ENCODE measurements around the gene PMF1.
"Not testable (repeated sequence)": the region's sequence is repeated elsewhere in the genome, so short reads cannot be mapped to it uniquely, and the experiment has no call there.

PMF1 gene

DNA sequence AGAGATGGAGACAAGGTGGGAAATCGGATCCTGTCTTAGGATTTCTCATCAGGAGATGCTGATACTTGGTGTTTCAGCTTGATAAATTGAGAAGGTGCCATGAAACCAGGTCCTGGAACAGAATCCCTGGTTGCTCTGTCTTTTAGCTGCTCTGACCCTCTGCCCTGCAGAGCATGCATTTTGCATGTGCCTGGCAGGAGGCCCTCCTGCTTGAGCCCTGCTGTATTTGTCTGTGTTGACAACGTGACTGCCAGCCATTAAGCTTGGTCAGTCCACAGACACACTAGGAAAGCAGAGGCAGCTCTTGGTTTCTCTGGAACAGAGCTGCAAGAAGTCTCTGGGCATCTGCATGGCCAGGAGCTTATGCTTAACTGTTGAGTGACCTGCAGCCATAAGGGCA, 16.4 kb upstream of the PMF1 start:
- no peak for DNase-seq (ENCODE audit: low read depth)

GRCh38 chr1:156198831-156199349, 13.9 kb upstream of the PMF1 start:
- DNase-seq (ENCODE audit: low read depth): no peak

DNA sequence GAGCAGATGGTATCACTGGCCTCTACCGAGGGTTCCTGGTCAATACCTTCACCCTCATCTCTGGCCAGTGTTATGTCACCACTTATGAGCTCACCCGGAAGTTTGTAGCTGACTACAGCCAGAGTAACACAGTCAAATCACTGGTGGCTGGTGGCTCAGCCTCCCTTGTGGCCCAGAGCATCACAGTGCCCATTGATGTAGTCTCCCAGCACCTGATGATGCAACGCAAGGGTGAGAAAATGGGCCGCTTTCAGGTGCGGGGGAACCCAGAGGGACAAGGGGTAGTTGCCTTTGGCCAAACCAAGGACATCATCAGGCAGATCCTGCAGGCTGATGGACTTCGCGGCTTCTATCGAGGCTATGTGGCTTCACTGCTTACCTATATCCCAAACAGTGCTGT, 12.8 kb upstream of the PMF1 start:
- no peak for DNase-seq (ENCODE audit: low read depth)

DNA sequence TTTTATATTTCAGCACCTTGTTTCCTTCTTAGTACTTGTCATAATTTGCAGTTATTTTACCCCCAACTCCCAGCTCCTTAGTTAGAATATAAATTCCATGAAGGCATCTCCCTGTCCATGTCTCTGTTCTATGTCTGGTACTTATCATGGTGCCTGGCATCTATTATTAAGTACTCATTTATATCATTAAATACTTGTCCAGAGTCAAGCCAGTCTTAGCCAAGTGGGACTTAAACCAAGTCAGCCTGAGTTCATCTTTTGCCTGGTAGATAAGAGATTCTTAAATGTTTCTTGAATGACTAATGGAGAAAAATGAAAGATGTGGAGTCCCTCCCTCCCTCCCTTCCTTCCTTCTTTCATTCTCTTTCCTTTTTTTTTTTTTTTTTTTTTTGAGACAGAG, 9.5 kb upstream of the PMF1 start:
- DNase-seq (ENCODE audit: low read depth): no peak

DNA sequence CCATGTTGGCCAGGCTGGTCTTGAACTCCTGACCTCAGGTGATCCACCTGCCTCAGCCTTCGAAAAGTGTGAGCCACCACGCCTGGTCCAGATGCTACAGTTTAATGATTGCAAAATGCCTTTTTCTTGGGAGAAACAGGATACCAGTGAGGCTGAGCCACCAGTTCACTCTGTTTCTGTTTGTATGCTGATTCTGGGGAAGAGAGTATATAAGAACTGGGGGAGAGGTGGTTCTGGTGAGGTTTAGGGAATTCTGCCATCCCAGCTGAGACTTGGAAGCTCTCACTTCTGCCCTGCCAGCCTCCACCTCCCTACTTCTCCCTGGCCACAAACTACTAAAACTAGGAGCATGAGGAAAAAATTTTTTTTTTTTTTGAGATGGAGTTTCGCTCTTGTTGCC, 8.1 kb upstream of the PMF1 start:
- DNase-seq (ENCODE audit: low read depth): no peak

DNA sequence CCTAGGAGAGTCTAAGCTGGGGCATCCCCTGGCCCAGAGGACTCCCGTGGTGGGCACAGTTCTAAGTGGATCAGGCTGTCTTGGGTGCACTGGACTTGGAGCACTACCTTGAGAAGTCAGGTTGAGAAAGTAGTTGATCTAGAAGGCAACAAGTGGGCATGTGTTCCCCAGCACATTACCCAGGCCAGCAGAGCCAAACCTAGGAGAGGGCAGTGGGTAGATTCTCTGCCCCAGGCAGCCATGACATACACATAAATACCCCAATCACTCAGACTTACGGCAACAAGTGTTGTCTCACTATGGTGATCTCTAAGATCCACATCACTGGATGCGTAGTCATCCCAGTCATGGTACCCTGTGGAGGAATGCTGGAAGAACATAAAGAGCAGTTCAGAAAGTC, 1.6 kb upstream of the PMF1 start:
- no peak for DNase-seq (ENCODE audit: low read depth)

DNA sequence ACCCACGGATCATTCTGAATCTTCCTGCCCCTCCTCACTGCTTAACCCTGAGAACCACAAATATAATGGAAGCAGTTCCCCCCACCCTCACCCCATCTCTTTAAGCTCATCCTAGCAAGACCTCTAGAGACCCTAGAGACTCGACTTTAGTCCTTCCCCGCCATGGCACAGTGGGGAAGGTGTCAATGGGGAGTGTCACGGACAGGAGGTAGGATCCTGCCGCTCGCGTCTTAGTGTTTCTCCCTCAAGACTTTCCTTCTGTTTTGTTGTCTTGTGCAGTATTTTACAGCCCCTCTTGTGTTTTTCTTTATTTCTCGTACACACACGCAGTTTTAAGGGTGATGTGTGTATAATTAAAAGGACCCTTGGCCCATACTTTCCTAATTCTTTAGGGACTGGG, 677 bp upstream of the PMF1 start:
- no peak for DNase-seq (ENCODE audit: low read depth)

DNA sequence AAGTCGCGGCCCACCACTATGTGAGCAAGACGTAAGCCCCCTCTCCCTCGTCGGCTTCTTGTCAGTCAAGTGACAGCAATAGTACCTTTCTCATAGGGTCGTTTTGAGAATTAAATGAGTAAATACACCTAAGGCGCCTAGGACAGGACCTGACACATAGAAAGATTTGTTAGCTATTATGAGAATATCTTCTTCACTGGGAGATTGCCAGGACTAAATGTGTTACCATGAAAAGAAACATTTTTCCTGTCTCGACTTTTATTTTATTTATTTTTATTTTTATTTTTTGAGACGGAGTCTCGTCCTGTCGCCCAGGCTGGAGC, 798 bp downstream of the PMF1 start:
- DNase-seq (ENCODE audit: low read depth): no peak

- no peak for DNase-seq (ENCODE audit: low read depth)
Observed at GRCh38 chr1:156214024-156214748, 1.4 kb downstream of the PMF1 start.

GRCh38 chr1:156216361-156217086, 3.7 kb downstream of the PMF1 start:
- not testable (repeated sequence) for DNase-seq (ENCODE audit: low read depth)

DNA sequence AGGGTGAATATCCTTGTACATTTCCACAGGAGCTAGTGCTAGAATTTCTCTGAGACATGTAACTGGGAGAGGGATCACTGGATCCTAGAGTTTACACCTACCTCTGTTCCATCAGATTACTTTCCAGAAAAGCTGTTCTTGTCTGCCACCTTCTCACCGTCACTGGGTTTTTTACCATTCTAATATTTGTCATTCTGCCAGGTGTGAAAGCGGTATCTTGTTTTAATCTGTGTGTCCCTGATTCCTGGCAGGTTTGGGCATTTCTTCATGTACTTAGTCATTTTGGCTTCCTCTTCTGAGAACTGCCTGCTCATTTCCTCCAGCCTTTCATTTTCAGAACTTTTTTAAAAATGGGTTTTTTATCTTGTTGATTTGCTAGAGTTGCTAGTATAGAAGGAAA, 5.1 kb downstream of the PMF1 start:
- no peak for DNase-seq (ENCODE audit: low read depth)

DNA sequence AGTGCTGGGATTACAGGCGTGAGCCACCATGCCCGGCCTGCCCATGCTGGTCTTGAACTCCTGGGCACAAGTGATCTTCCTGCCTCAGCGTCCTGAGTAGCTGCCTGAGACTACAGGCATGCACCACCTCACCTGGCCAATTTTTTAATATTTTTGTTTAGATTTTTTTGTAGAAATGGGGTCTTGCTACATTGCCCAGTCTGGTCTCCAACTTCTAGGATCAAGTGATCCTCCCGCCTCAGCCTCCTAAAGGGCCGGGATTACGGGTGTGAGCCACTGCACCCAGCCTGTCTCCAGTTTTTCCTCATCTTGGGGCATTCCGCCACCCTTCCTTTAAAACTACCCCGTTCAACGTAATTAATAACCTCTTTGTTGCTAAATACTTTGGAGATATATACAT, 7.4 kb downstream of the PMF1 start:
- DNase-seq (ENCODE audit: low read depth): no peak

GRCh38 chr1:156221986-156222692, 9.3 kb downstream of the PMF1 start:
- DNase-seq (ENCODE audit: low read depth): no peak

DNA sequence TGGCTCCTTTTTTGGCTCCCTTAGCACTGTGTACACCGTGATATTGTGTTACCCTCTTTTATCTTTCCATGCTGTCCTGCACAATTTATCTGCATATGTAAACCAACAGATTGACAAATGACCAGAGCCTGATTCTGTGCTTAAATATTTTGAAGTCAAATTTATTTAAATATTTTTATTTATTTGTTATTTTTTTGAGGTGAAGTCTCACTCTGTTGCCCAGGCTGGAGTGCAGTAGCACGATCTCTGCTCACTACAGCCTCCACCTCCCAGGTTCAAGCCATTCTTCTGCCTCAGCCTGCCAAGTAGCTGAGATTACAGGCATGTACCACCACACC, 12.8 kb downstream of the PMF1 start:
- no peak for DNase-seq (ENCODE audit: low read depth)

DNA sequence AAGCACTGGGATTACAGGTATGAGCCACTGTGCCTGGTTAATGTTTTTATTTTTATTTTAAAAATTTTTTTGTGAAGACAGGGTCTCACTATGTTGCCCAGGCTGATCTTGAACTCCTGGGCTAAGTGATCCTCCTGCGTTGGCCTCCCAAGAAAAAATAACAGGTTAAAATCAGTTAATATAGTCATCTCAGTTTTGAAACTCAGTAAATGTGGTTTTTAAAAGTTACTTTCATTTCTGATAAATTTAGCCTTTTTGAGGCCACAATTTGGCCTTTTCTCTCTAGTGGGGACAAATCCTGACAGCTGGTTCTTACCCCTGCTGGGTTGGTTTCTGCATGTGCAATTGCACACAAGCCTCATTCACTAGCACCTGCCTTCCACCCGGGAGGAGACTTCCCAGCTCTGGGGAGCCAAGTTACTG, 13.3 kb downstream of the PMF1 start:
- no peak for DNase-seq (ENCODE audit: low read depth)

DNA sequence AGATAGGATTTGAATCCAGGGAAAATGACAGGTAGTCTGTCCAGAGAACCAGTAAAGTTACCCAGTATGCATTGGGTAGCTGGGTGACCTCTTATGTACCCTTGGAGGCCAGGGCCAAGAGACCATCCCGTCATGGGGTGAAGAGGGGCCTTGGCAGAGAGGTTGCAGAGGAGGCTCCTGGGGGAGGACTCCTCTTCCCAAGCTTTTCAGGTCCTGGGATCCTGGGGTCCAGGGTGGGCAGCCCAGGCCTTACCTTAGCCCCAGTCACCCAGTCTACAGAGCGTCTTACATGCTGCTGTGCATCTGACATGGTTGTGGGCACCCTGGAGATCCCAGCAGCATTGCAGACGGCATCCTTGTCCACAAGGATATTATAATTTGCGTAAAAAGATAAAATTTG, 14.0 kb downstream of the PMF1 start:
- no peak for DNase-seq (ENCODE audit: low read depth)

DNA sequence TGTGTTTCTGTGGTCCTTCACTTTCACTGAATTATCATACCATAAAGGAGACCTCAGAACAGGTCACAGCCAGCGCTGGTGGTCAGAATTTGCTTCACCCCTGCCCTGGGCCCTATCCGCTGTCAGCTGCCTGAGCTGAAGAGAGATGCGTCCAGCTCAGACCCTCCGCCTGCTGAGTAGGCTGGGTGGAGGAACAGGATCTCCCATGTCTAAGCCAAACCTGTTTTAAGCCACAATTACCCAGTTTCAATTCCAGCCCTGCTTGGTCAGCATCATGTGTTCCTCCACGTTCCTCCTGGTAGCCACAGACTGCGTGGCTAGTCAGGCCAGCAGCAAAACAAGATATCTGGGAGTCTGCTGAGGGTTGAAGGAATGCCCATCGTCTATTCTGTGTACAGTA, 15.7 kb downstream of the PMF1 start:
- no peak for DNase-seq (ENCODE audit: low read depth)

- no peak for DNase-seq (ENCODE audit: low read depth)
Observed at GRCh38 chr1:156229809-156230472, 17.1 kb downstream of the PMF1 start.

DNA sequence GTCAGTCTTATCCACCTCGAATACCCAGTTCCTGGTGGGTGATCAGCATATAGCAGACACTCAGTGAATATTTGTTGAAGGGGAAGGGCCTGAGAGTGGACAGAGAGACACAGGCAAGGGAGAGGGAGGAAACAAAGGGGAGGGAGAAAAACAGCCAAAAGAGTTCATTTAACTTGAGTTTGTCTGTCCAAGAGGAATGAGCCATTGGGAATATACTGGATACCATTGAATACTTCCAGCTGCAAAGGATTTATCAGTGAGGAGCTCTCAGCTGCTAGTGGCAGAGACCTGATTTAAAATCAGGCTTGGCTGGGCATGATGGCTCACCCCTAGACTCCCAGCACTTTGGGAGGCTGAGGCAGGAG, 17.6 kb downstream of the PMF1 start:
- DNase-seq (ENCODE audit: low read depth): no peak

DNA sequence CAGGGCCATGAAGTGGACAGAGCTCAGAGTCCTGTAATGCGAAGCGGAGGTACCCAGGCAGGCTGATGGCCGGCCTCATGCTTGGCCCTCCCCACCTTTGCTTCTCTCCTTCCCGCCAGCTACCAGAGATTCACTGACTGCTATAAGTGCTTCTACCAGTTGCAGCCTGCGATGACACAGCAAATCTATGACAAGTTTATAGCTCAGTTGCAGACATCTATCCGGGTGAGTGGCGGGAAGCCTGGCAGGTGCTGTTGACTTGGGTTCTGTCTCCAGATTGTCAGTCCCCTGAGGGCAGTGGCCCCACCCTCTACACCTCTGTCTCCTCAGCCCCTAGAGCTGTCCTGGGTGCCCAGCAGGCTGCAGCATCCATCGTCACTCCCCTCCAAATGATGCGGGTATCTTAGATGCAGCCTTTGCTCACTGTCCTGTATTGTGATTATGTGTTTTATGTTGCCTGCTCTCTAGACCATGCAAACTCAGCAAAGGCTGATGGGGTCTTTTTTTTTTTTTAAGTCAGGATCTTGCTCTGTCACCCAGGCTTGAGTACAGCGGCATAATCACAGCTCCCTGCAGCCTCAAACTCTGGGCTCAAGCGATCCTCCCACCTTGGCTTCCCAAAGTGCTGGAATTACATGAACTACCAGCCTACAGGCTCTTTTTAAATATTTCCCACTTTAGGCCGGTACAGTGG, 19.5 kb downstream of the PMF1 start:
- no peak for DNase-seq (ENCODE audit: low read depth)

- DNase-seq (ENCODE audit: low read depth): no peak
Observed at GRCh38 chr1:156233426-156234127, 20.8 kb downstream of the PMF1 start.

DNA sequence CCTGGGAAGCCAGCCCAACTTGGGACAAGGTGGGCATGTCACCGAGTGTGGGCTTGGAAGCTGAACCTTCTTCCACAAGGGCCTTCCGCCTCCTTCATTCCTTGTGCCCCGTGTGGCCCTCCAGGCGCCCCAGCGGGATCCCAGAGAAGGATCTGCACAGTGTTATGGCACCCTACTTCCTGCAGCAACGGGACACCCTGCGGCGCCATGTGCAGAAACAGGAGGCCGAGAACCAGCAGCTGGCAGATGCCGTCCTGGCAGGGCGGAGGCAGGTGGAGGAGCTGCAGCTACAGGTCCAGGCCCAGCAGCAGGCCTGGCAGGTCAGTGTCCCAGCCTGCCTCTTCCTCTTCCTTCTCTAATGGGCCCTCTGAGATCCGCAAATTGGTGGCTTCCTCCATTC, 23.4 kb downstream of the PMF1 start:
- DNase-seq (ENCODE audit: low read depth): no peak
